GM23248 (cell line): ENCODE measurements around the gene ATP8B3.

ENCODE experiments used
- EZH2 ChIP-seq: fragments of 200-600 bp; sonication (generic); IDR thresholded peaks from 2 replicates; pipeline ENCODE4 v1.6.1; 2018; ENCODE audit warnings: antibody characterized with exemption, mild to moderate bottlenecking; ENCODE audit not compliant: insufficient read depth, poor library complexity, severe bottlenecking
- EZH2phosphoT487 ChIP-seq: fragments of 200-600 bp; sonication (generic); IDR thresholded peaks from 2 replicates; pipeline ENCODE4 v1.6.1; 2018; ENCODE audit warnings: antibody characterized with exemption, moderate library complexity, mild to moderate bottlenecking, low read depth; ENCODE audit not compliant: insufficient read depth

DNA sequence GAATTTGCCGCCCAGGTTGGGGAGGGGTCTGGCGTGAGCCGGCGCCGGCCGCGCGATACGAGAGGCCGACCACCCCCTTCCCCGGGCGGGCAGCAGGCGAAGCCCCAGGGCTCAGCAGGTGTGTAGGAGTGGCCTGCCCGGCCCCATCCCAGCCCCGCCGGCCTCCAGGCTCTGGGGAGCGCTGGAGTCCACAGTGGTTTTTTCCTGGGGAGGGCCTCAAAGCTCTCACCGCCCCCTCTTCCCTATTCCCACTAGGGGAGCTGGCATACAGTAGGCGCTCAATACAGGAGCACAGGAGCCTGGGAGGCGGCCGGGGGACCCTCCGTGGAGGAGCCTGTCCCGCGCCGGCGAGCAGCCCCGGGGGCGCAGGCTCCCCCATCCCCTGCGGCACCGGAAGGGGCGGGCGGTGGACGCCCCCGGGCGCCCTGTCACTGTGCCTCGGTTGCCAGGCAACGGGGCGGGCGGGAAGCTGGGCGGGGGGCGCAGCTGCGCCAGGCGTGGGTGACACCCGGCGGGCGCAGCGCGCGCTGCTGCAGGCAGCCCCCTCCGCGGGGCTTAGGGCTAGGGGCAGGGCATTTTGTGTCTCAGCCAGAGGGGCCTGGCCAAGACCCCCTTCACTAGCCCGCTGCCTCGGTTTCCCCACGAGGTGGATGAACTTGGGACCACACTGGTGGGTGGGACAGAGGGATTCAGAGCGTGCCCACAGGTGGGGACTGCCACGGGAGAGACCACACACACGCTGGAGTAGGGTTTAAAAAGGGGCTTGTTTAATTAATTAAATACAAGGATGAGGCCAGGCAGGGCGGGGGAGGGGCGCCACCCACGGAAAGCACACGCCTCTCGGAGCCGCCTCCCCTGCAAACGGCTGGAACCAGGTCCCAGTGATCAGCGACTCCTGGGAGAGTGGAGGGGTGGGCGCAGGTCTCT is 39.8 kb upstream of the ATP8B3 start:
- TF ChIP-seq EZH2 (no peak), EZH2phosphoT487 (no peak)
